Bronchial epithelial cell (primary cell): ENCODE measurements around the gene FANK1. TPM values are rescaled to one million over a fixed set of nuclear protein-coding genes. Genes with fewer than 3 reads are reported as not detected.

Source experiments
- DNase-seq: peaks from one replicate; pipeline ENCODE4 v3.0.0-alpha.2; 2010; ENCODE audit warnings: low read depth
- FAIRE-seq: peaks from 2 replicates; lab custom pipeline; 2011; peaks lifted over from hg19 to GRCh38; lab: Jason Lieb, UNC
- H3K27me3 ChIP-seq: 2 replicates; pipeline ENCODE4 v1.5.1; 2011; ENCODE audit warnings: low read length; ENCODE audit not compliant: control insufficient read depth, insufficient read depth
- H3K36me3 ChIP-seq: 2 replicates; pipeline ENCODE4 v1.5.1; 2011; ENCODE audit warnings: low read length; ENCODE audit not compliant: control insufficient read depth, insufficient read depth
- H3K4me3 ChIP-seq: 2 replicates; pipeline ENCODE4 v1.5.1; 2011; ENCODE audit warnings: mild to moderate bottlenecking, low read depth, low read length, control low read depth
- total RNA-seq: library from RNA; depleted of rRNA; stranded (reverse); fragments of >200 nt; gene quantifications from 2 replicates; pipeline ENCODE4 v1.2.1, GENCODE V29; 2014
- TF ChIP-seq, protein P1 (sequence below): IDR thresholded peaks from 2 replicates; pipeline ENCODE4 v1.5.1; 2011; ENCODE audit warnings: mild to moderate bottlenecking, moderate library complexity, low read length, control low read depth, inconsistent platforms; ENCODE audit not compliant: insufficient read depth, severe bottlenecking

The FANK1 gene
- total RNA-seq, 1 donor from 2014 or later: 2.1 TPM

DNA sequence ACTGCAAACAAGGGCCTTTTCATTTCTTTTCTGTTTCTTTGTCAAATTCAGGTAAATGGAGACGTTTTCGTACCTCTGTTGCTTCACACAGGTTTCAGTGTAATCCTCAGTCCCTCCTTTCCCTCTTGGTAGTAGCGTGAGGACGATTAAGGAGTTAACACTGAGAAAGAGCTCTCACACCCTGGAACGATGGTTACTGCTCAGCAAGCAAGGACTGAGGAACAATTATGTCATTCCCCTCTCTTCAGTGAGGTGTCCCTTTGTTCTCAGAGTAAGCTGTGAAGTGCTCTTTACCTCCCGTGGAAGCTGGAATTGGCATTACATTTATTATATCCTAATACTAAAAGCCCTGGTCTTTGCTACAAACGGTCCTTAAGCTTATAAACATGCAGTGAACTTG, 95.9 kb downstream of the FANK1 start:
- TF ChIP-seq, protein P1, sequence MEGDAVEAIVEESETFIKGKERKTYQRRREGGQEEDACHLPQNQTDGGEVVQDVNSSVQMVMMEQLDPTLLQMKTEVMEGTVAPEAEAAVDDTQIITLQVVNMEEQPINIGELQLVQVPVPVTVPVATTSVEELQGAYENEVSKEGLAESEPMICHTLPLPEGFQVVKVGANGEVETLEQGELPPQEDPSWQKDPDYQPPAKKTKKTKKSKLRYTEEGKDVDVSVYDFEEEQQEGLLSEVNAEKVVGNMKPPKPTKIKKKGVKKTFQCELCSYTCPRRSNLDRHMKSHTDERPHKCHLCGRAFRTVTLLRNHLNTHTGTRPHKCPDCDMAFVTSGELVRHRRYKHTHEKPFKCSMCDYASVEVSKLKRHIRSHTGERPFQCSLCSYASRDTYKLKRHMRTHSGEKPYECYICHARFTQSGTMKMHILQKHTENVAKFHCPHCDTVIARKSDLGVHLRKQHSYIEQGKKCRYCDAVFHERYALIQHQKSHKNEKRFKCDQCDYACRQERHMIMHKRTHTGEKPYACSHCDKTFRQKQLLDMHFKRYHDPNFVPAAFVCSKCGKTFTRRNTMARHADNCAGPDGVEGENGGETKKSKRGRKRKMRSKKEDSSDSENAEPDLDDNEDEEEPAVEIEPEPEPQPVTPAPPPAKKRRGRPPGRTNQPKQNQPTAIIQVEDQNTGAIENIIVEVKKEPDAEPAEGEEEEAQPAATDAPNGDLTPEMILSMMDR: no peak
- Histone ChIP-seq H3K27me3 (no peaks in the 10 kb centered on the region), H3K4me3 (no peak overlapping the region), H3K36me3 (no peaks in the 10 kb centered on the region)
- no peak for DNase-seq
- no peak for FAIRE-seq

GRCh38 chr10:125994601-125995000, 98.2 kb downstream of the FANK1 start:
- Histone ChIP-seq H3K4me3 (no peak overlapping the region), H3K27me3 (no peaks in the 10 kb centered on the region), H3K36me3 (no peaks in the 10 kb centered on the region)
- DNase-seq: no peak
- TF ChIP-seq, protein P1: no peak
- FAIRE-seq: no peak

DNA sequence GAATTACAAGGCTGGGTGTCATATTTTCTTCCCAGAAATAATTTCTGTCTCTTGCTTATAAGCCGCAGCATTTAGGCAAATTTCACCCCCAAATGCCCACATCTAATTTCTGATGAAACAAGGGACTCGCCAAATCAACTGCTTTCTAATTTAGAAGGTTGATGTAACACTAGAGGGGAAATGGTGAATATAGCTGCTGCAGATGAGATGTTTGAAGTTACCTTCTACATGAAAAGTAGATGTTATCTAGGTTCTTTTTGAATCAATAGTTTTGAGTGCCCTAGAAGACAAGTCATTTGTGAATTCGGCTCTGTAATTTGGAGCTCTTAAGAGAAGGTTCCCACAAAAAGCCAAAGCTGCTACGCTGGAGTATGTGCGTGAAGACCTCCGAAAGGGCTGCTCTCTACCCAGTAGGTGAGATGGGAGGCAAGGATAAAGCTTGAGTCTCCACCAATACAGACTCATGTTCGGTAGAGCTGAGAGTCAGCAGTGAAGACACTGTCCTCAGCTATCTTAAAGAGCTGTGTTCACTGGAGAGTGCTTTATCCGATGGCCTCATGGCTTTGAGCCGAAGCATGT, 99.5 kb downstream of the FANK1 start:
- no peak for FAIRE-seq
- DNase-seq: no peak
- H3K4me3 ChIP-seq: no peak overlapping the region
- no peaks in the 10 kb centered on the region for H3K27me3 ChIP-seq
- TF ChIP-seq, protein P1: no peak
- no peaks in the 10 kb centered on the region for H3K36me3 ChIP-seq

DNA sequence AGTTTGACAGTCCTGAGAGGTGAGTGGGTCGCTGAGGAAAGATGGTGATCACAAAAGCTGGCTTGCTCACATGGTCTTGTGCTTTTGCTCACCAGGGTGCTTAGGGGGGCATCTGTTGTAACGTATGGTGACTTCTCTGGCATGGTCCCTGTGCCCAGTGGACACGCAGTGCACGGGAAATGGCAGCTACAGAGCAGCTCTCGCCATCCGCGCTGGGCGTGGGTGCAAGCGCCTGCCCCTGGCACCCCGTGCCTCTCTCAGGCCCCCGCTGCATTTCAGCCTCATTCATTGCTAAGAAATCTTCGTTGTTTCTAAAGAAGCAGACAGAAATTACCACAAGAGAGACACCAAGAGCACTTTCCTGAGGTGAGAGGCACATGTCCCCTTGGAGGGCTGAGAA, 101.2 kb downstream of the FANK1 start:
- no peak overlapping the region for H3K4me3 ChIP-seq
- H3K36me3 ChIP-seq: no peaks in the 10 kb centered on the region
- FAIRE-seq: no peak
- no peaks in the 10 kb centered on the region for H3K27me3 ChIP-seq
- DNase-seq: no peak
- TF ChIP-seq, protein P1: no peak

GRCh38 chr10:125999694-126000093, 103.3 kb downstream of the FANK1 start:
- Histone ChIP-seq H3K36me3 (no peaks in the 10 kb centered on the region), H3K4me3 (no peak overlapping the region), H3K27me3 (no peaks in the 10 kb centered on the region)
- TF ChIP-seq, protein P1: no peak
- no peak for FAIRE-seq
- DNase-seq: no peak

GRCh38 chr10:126001576-126001975, 105.2 kb downstream of the FANK1 start:
- TF ChIP-seq, protein P1: no peak
- Histone ChIP-seq H3K36me3 (no peaks in the 10 kb centered on the region), H3K27me3 (no peaks in the 10 kb centered on the region), H3K4me3 (no peak overlapping the region)
- FAIRE-seq (no peak), DNase-seq (no peak)
